Spleen (tissue), 7 donors: ENCODE data around the gene AKT2.

Source experiments
- CTCF ChIP-seq, 11 experiments: fragments of 200-600 bp in 7 of 11; fragments of 450-650 bp in 4 of 11; sonication (generic) in 4 of 11; IDR thresholded peaks in 8 of 11; conservative IDR thresholded peaks in 3 of 11; 1 replicate in 7 of 11; 2 replicates in 4 of 11; pipeline versions ENCODE4 v1.4.0 to v1.8.0; 2016 to 2021; ENCODE audit warnings: antibody characterized with exemption in 11 of 11, inconsistent platforms in 4 of 11, mild to moderate bottlenecking in 1 of 11
- POLR2A ChIP-seq, 3 donors: fragments of 450-650 bp; IDR thresholded peaks; one replicate each; pipeline ENCODE4 v1.5.1; 2017; ENCODE audit warnings: antibody characterized with exemption in 3 of 3, mild to moderate bottlenecking in 1 of 3
- POLR2AphosphoS5 ChIP-seq, 3 donors: sonication (generic); formaldehyde crosslinking; IDR thresholded peaks; one replicate each; pipeline ENCODE4 v1.5.1; 2017; ENCODE audit warnings: antibody characterized with exemption in 3 of 3
- donor health status: DM: no; HTN: no; CAD: no; lungs with moderate emphysema.
- donor health status: DM: no; HTN: no; CAD: no.
- donor health status: DM: no; HTN: no; CAD: no.

DNA sequence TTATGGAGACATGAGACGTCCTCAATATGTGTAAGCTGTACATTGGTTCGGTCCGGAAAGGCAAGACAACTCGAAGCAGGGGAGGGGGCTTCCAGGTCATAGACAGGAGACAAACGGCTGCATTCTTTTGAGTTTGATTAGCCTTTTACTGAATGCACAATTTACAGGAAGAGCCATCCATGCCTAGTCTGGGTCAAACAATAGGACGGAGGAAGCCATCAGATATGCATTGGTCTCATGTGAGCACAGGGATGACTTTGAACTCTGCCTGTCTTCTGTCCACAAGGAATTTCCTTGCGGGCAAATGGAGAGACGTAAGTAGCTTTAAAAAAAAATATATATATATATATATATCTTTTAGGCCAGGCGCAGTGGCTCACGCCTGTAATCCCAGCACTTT lies 56.8 kb downstream of the AKT2 start:
- TF ChIP-seq CTCF (IDR thresholded peaks at IDR 0.05 in 8 of 11, conservative IDR thresholded peaks at IDR 0.05 in 3 of 11) (no peak), POLR2A (IDR thresholded peaks at IDR 0.05) (no peak), POLR2AphosphoS5 (IDR thresholded peaks at IDR 0.05) (no peak)
